ENCODE results near the gene FLRT2.

FLRT2 gene

GRCh38 chr14:85529803-85530574 is at the start of gene FLRT2:
TSS of gene FLRT2 (plus strand) at chr14:85530144. CDS start at chr14:85621515, 91,371 bp downstream.
- no peak for FAIRE-seq

GRCh38 chr14:85481471-85481870 is 48.5 kb upstream of the FLRT2 start:
- no peak for FAIRE-seq

- FAIRE-seq = no peak
These were observed 47.4 kb upstream of the FLRT2 start for GRCh38 chr14:85482552-85482951.

- FAIRE-seq = no peak
These were observed 46.9 kb upstream of the FLRT2 start for GRCh38 chr14:85483037-85483436.

- no peak for FAIRE-seq
These were observed 46.3 kb upstream of the FLRT2 start for GRCh38 chr14:85483652-85484051.

GRCh38 chr14:85487215-85487614 is 42.7 kb upstream of the FLRT2 start:
- FAIRE-seq = no peak

- no peak for FAIRE-seq
These were observed 28.2 kb upstream of the FLRT2 start for GRCh38 chr14:85501751-85502150.

- FAIRE-seq = no peak
These were observed 21.1 kb upstream of the FLRT2 start for GRCh38 chr14:85508863-85509262.

GRCh38 chr14:85512451-85512850 is 17.5 kb upstream of the FLRT2 start:
- FAIRE-seq = no peak

GRCh38 chr14:85514487-85514886 is 15.5 kb upstream of the FLRT2 start:
- no peak for FAIRE-seq

- no peak for FAIRE-seq
These were observed 13.5 kb upstream of the FLRT2 start for GRCh38 chr14:85516239-85517113.

- no peak for FAIRE-seq
These were observed 12.7 kb upstream of the FLRT2 start for GRCh38 chr14:85517114-85517688.

GRCh38 chr14:85519661-85520305 is 10.2 kb upstream of the FLRT2 start:
- no peak for FAIRE-seq

GRCh38 chr14:85520581-85520980 is 9.4 kb upstream of the FLRT2 start:
- FAIRE-seq = no peak

- FAIRE-seq = no peak
These were observed 6.3 kb upstream of the FLRT2 start for GRCh38 chr14:85523624-85524023.

- no peak for FAIRE-seq
These were observed 2.9 kb upstream of the FLRT2 start for GRCh38 chr14:85527006-85527405.

GRCh38 chr14:85527445-85528035 is 2.4 kb upstream of the FLRT2 start:
- no peak for FAIRE-seq

- no peak for FAIRE-seq
These were observed 1.7 kb upstream of the FLRT2 start for GRCh38 chr14:85528080-85528896.

- FAIRE-seq = no peak
These were observed 880 bp upstream of the FLRT2 start for GRCh38 chr14:85528897-85529631.

GRCh38 chr14:85530626-85531025 is 682 bp downstream of the FLRT2 start:
- no peak for FAIRE-seq

- no peak for FAIRE-seq
These were observed 1.2 kb downstream of the FLRT2 start for GRCh38 chr14:85531141-85531586.

All from G401.6 (cell line).